HG03469 (cell line): Measurements from ENCODE around the gene TAF1C.

Source experiments
- ATAC-seq: cut with Tn5 transposase; IDR thresholded peaks from one replicate; pipeline ENCODE4 v1.9.1; 2021; ENCODE audit warnings: mild to moderate bottlenecking, moderate library complexity, moderate number of reproducible peaks; ENCODE audit not compliant: unreplicated experiment

The TAF1C gene

DNA sequence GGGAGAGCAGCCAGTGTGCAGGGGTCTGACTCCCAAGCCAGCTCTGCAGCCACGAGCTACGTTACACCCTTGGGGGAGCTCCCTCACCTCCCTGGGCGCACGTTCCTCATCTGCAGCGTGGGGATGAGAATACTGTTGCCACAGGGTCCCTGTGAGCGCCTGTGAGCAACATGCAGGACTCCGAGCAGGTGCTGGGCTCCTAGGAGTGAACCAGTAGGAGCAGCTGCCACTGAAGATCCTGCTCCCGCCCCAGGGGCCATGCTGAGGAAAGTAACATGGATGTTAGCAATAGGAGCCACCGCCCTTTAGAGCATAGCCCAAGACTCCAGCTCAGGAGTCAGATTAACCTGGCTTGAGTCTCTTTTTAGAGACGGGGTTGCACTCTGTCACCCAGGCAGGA lies 25.8 kb downstream of the TAF1C start:
- ATAC-seq: no peak

DNA sequence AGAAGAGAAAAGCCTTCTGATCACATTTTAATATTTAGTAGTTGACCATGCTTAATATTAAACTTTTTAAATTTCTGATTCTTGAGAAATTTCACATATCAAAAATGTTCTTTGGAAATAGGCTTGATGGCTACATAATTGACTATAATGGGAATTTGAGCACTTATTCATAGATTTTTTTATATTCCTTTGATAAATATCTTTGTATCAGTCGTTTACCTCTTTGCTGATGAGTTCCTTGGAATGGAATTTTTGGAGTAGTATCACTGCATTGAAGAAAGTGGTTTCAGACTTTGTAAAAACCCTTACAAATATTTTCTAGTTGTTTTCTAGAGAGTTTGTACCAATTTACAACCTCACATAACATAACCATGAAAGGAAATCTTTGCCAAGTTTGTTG lies 27.1 kb downstream of the TAF1C start:
- ATAC-seq: no peak

DNA sequence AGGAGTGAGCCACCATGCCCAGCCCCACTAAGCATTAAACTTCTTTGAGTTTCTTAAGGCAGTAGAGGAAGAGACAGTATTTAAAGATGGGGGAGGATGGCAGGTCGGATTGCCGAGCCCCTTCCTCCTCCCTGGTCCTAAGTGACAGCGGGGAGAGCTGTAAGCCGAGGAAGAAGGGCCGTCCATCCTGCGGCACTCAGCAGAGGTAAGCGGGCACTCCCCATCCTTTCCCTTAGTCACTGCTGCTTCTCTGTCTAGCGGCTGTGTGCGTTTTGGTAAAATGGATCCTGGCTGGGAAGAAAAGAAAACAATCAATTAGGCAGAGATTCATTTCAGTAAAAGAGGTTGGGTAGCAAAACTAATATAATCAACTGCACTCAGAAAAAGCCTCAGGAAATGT lies 27.9 kb downstream of the TAF1C start:
- ATAC-seq: no peak

DNA sequence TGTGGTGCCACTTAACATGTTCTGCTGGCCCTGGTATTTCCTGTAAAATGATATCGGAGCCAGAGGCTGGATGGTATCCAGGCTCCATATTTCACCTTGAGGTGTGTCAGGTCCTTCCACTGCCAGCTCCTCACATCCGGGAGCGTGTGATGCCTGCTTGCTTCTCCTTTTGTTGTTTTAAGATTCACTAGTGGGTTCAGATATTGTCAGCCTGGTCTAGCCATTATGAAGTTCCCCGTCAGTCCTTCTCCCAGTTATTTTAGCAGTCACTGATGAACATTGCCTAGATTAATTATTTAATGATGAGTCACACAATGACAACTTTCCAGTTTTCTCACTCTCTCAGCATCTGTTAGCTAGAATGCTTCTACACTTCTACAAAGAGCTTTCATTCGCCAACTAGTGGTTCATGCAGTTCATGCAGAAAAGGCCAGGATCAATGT lies 30.5 kb downstream of the TAF1C start:
- ATAC-seq: no peak

DNA sequence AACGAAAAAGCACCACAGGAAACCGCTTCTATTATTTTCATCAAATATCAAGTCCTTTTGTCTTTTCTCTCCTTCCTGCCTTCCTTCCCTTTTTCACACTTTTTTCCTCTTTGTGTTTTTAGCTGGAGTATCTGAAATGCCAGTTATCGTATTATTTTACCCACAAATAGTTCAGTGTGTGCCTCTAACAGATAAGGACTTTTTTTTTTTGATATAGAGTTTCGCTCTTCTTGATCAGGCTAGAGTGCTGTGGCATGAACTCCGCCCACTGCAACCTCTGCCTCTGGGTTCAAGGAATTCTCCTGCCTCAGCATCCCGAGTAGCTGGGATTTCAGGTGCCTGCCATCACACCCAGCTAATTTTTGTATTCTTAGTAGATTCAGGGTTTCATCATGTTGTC lies 31.1 kb downstream of the TAF1C start:
- no peak for ATAC-seq

DNA sequence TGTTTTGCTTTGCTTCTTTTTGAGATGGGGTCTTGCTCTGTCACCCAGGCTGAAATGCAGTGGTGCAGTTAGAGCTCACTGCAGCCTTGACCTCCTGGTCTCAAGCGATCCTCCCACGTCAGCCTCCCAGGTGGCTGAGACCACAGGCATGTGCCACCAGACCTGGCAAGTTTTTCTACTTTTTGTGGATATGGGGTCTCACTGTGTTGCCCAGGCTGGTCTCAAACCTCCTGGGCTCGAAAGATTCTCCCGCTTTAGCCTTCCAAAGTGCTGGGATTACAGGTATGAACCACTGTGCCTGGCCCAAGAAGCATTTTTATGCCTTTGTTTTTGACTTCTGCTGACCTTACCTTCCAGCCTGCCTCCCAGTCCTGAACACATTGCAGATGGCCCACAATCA lies 31.6 kb downstream of the TAF1C start:
- ATAC-seq: no peak

DNA sequence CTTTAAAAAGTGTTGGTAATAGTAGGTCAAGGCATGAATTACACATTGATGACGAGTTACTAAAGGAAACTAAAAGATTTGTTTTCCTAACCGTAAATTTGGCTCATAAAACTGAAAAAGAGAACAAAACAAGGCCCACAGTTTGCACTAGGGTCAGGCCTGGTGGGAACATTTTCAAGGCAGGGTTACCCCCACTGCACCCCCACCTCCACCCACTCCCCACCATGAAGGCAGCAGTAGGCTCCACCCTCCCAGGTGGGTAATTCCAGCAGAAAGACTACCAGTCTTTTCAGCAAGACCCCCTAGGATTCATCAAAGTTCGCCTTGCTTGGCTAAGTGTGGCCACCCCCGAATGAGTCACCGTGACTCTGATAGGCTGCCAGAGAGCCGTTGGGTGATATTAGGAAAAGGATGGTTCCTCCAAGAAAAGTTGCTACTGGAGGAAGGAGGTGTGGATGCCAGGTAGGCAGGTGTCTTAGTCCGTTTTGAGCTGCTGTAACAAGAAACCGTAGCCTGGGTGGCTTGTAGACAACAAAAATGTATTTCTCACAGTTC lies 33.1 kb downstream of the TAF1C start:
- ATAC-seq: no peak

DNA sequence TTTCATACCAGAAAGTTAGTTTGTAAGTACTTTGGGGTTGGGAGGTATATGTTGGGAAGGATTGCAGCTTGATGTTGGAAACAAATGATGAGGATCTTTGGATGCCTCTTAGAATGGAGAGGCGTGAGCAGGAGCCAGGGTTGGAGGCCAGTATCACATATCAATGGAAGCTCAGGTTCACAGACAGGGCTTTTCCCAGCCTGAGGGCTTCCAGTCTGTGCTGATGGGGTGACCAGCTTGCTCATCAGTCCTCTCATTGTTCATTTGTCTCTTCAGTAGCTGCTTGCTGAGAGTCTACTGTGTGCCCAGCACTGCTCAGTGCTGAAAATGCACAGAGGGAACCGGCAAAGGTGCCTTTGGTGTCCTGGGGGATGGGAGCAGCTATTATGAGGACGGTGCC lies 35.9 kb downstream of the TAF1C start:
- ATAC-seq: no peak

DNA sequence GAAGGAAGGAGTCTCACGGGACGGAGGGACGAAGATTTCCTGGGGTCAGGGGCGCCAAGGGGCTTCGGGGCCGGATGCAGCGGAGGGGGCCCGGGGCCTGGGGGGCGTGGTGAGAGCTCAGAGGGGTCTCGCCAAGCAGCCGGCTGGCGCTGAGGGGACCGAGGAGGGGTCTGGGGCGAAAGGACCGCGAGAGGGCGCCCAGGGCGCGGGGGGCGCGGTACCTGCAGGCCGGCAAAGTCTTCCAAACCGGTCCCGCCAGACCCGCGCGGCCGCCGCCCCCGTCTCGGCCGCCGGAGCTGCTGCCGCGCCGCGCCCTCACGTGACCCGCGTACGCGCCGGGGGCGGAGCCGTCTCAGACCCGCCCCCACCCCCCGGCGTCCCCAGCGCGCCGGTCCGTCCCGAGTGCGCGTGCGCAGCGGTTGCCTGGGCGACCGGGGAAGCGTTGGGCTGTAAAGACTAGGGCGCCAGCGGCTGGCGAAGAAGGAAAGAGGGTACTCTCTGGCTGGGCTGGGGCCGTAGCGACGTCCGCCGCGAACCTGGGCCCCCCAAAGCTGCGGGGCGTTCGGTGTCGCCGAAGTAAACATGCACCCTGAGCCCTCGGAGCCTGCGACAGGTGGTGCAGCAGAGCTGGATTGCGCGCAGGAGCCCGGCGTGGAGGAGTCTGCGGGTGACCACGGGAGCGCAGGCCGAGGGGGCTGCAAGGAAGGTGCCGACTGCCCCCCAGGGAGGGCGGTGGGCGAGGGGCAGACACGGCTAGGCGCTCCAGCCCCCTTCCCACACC lies 41.8 kb downstream of the TAF1C start, which contains the start of the genes DNAAF1 and HSDL1:
Gene DNAAF1 (plus strand): TSS at position 450 of the 781 bp plus-strand sequence. CDS start 133 bp downstream, at position 583.
Gene HSDL1 (minus strand): TSS at position 319 of the 781 bp plus-strand sequence. CDS start 13,856 bp downstream, outside the sequence.
- peak; percentile 68 for ATAC-seq

DNA sequence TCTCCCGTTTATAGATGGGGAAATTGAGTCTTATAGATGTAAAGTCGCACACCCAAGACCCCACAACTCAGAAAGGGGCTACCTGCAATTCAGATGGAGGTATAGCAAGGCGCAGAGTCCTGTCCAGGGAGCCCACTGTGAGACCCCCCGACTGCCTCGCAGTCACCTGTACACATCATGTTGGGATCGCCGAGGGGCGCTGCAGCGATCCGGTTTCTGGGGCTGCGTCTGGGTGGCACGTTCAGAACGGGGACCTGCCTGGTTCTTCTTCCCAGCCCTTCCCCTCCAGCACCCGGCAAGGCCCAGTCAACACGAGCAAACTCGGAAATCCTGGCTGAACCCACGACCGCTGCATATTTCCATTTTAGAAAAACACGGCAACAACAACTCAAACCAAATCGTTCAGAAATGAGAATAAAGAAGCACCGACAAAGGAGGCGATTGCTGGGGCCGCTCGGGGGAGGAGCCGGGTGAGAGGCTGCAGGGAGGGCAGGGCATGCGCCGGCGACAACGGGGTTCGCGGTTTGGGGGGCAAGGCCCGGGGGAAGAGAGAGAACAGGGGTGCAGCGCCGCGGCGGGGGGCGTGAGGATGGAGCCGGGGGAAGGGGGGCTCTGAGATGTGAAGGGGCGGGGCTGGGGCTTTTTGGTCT lies 42.5 kb downstream of the TAF1C start:
- ATAC-seq: no peak

DNA sequence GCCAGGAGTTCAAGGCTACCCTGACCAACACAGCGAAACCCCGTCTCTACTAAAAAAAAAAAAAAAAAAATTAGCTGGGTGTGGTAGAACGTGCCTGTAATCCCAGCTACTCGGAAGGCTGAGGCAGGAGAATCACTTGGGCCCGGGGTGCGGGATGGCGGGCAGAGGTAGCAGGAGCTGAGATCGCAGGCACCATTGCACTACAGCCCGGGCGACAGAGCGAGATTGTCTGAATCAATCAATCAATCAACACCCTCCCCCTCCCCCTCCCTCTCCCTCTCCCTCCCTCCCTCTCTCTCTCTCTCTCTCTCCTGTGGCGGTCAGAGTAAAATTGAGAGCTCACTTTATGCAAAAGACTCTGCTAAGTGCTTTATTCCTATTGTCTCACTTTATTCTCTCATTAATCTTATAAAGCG lies 43.1 kb downstream of the TAF1C start:
- ATAC-seq: no peak

DNA sequence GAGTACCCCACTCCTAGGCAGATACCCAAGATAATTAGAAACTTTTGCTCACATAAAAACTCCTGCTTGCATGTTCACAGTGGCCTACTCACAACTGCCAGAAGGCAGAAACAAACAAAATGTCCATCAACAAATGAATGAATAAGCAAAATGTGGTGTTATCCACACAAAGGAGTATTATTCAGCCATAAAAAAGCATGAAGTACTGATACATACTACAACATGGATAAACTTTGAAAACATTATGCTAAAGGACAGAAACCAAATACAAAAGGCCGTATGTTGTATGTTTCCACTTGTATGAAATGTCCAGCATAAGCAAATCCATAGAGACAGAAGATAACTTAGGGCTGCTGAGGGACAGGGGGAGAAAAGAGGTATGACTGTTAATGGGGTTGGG lies 43.8 kb downstream of the TAF1C start:
- ATAC-seq: no peak

DNA sequence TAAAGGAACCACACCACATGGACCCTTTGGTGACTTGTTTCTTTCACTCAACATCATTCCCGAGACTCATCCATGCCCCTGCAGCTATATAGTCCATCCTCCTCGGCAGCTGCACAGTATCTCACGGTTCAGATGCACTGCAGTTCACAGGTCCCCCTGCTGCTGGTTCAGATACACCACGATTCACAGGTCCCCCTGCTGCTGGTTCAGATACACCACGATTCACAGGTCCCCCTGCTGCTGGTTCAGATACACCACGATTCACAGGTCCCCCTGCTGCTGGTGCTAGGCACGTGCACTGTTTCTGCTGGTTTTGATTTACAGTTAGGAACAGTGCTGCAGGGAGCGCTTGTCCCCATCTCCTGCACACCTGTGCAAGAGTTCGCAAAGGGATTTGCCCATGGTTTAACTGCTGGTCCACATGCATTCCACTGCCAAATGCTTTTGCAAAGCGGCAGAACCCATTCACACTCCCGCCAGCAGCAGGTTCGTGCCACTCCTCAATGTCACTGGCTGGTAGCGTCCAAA lies 45.6 kb downstream of the TAF1C start:
- no peak for ATAC-seq

DNA sequence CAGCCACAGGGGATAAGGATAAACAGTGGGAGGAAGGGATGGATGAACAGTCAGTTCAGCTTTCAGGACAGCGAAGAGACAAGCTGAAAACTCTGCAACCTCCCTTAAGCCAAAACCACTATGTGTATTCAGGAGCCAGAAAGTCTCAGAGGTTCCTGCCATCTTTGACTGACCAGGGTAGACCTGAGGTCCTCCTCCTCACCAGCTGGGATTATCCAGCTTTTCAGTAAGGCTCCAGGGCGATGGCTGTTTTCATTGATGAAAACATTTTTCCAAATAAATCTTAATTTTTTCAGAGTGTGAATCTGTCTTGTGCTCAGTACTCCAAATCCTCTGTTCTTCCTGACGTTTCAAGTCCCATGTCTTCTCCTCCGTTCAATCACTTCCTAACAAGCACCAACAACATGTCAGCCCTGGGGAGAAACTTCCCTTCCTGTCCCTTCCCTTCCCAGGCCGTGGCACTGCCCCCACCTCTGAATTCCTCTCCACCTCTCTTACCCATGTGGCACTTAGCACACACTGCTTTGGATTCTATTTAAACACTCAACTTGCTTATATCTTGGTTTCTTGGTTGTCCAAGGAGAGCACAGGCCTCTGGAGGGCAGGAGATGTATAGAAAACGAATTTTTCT lies 47.1 kb downstream of the TAF1C start:
- ATAC-seq: no peak

DNA sequence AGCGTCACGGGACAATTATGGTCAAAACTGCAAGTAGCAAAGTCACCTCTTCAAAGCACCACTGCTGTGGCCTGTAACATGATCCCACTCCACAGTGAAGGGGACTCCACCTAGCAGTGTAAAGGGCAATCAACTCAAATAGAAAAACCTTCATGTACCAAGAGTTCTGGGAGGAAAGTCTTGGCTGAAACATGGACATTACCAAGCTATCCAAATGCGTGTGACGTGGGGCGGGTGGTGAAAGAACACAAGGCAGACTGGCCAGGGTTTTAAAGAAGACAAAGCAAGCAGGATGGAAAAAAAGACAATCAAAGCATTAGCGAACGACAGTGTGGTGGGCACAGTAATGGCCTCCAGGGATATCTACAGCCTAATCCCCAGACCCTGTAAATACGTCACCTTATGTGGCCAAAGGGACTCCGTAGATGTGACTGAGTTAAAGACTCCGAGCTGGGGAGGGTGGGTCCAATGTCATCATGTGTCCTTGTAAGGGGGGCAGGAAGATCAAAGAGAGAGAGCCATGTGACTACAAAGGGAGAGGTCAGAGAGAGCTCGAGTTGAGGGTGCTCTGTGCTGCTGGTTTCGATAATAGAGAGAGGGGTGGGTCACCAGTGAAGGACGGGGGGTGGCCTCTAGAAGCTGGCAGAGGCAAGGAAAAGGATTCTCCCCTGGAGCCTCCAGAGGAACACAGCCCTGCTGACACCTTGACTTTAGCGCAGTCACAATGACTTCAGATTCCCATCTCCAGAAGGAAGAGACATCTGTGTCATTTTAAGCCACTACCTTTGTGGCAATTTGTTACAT lies 47.8 kb downstream of the TAF1C start:
- no peak for ATAC-seq

DNA sequence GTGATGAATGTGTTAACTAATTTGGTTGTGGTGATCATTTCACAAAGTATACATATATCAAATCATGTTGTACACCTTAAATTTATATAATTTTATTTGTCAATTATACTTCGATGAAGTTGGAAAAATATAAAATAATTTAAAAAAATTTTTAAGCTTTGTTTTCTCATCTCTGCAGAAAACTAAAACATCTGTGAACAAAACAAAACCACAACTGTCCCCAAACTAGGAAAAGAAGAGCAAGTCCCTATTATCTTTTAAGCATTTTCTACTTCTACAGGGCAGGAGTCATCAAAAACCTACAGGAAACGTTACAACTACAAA lies 48.4 kb downstream of the TAF1C start:
- ATAC-seq: no peak

DNA sequence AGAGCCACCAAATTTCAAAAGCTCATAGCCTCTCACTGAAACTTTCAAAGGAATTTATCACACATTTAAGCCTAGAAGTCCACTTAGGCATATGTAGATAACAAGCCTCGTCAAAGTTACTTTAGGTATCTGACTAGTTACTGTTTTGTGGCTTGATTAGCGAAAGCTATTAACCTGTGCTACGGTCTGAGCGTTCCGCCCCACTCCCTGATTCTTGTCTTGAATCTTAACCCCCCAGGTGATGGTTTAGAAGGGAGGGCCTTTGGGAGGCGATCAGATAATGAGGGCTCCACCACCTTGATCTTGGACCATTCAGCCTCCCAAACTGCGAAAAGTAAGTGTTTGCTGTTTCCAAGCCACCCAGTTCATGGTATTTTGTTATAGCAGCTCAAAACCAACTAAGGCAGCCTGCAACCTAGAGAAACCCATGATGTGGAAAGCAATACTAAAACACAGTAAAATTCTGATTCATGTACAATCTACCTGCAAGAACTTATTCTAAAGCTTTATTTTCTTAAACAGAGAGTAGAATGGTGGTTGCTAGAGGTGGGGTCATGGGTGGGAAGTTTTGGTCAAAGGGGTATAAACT lies 49.0 kb downstream of the TAF1C start:
- no peak for ATAC-seq

DNA sequence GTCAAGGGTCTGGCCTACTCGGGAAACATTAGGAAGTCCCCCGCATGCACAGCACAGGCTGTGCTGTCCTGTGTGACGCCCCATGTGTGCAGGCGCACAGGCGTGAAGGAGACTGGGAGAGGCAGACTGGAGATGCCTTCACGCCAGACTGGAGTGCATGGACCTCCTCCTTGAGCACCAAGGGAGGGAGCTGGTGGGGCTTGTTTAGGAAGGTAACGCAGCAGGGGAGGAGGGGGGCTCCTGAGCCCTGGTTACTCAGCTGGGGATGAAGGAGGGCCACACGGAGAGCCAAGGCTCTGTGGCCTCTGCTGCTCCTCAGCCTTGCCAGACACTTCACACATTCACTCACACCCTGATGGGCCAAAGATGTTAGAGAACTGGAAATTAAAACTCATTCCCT lies 49.6 kb downstream of the TAF1C start:
- ATAC-seq: no peak

DNA sequence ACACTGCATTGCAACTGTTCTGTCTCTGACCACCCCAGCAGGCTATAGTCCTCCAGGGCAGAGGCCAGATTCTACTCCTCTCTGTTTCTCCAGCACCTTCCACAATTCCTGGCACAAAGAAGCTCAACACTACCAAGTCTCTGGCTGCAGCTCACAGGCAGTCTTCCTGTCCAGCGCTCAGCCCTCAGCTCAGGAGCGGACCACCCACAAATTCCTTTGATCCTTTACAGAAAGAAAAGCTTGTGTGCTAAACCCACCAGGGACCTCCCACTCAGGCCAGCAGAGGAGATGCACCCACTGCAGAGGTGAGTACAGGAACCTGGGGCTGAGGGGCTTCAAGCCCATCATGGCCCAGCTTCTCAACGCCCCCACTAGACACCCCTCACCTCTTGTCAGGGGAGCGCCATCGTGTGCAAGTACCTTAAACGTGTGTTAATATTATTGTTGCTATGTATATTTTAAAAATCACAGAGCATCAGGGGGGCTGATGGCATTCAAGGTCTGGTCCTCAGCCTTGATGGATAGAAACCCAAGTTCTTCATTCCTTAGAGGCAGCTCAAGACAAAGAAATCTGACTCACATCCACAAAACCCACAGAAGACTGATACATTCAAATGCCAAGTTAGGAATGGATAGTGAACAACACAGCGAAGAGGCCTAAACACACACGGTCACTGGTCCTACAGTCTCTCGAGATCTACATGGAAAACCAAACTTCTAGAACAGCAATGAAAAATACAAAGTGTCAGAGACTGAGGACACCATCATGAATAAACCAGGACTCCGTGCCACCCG lies 50.3 kb downstream of the TAF1C start:
- no peak for ATAC-seq
